ENCODE results near the gene ATP6V0B. TPM values are rescaled to one million over a fixed set of nuclear protein-coding genes. Genes with fewer than 3 reads are reported as not detected.

ATP6V0B gene
- total and polyA plus RNA-seq, 9 of the 15 experiments (the other 6 are each of a cell fraction or from before 2014, with no cell fraction given): 137 to 328 (median 220) TPM

DNA sequence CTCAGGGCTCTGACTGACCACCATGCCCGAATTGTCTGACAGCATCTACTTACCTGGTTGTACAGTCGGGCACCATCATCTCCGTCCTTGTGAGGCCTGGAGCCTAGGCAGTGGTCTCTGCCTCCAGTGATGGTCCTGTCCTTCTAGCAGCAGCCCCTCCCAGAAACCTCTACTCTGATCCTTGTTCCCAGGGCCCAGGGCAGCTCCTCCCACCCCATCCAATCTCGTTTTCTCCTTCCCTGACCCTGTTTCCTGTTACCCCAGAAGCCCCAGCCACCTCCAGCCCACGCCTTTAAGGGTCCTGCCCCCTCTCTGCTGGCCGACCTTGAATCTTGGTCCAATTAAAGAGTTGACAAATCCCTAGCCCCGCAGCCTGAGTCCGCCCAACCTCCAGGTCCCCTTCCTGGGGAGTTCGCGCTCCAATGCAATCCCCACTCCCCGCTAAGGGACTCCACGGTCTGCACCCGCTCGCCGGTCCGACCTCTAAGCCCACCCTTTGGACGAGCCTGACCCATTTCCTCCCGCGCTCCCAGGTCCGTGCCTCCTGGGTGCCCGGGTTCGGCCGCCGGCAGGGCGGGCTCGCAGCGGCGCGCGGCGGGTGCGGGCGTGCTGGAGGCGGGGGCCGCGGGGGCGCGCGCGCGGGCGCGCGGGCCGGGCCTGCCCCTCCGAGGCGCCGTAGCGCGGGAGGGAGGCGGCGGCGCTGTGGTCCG is 3.9 kb downstream of the ATP6V0B start, which contains the start of gene B4GALT2 (continued):
- TF ChIP-seq, protein P1, sequence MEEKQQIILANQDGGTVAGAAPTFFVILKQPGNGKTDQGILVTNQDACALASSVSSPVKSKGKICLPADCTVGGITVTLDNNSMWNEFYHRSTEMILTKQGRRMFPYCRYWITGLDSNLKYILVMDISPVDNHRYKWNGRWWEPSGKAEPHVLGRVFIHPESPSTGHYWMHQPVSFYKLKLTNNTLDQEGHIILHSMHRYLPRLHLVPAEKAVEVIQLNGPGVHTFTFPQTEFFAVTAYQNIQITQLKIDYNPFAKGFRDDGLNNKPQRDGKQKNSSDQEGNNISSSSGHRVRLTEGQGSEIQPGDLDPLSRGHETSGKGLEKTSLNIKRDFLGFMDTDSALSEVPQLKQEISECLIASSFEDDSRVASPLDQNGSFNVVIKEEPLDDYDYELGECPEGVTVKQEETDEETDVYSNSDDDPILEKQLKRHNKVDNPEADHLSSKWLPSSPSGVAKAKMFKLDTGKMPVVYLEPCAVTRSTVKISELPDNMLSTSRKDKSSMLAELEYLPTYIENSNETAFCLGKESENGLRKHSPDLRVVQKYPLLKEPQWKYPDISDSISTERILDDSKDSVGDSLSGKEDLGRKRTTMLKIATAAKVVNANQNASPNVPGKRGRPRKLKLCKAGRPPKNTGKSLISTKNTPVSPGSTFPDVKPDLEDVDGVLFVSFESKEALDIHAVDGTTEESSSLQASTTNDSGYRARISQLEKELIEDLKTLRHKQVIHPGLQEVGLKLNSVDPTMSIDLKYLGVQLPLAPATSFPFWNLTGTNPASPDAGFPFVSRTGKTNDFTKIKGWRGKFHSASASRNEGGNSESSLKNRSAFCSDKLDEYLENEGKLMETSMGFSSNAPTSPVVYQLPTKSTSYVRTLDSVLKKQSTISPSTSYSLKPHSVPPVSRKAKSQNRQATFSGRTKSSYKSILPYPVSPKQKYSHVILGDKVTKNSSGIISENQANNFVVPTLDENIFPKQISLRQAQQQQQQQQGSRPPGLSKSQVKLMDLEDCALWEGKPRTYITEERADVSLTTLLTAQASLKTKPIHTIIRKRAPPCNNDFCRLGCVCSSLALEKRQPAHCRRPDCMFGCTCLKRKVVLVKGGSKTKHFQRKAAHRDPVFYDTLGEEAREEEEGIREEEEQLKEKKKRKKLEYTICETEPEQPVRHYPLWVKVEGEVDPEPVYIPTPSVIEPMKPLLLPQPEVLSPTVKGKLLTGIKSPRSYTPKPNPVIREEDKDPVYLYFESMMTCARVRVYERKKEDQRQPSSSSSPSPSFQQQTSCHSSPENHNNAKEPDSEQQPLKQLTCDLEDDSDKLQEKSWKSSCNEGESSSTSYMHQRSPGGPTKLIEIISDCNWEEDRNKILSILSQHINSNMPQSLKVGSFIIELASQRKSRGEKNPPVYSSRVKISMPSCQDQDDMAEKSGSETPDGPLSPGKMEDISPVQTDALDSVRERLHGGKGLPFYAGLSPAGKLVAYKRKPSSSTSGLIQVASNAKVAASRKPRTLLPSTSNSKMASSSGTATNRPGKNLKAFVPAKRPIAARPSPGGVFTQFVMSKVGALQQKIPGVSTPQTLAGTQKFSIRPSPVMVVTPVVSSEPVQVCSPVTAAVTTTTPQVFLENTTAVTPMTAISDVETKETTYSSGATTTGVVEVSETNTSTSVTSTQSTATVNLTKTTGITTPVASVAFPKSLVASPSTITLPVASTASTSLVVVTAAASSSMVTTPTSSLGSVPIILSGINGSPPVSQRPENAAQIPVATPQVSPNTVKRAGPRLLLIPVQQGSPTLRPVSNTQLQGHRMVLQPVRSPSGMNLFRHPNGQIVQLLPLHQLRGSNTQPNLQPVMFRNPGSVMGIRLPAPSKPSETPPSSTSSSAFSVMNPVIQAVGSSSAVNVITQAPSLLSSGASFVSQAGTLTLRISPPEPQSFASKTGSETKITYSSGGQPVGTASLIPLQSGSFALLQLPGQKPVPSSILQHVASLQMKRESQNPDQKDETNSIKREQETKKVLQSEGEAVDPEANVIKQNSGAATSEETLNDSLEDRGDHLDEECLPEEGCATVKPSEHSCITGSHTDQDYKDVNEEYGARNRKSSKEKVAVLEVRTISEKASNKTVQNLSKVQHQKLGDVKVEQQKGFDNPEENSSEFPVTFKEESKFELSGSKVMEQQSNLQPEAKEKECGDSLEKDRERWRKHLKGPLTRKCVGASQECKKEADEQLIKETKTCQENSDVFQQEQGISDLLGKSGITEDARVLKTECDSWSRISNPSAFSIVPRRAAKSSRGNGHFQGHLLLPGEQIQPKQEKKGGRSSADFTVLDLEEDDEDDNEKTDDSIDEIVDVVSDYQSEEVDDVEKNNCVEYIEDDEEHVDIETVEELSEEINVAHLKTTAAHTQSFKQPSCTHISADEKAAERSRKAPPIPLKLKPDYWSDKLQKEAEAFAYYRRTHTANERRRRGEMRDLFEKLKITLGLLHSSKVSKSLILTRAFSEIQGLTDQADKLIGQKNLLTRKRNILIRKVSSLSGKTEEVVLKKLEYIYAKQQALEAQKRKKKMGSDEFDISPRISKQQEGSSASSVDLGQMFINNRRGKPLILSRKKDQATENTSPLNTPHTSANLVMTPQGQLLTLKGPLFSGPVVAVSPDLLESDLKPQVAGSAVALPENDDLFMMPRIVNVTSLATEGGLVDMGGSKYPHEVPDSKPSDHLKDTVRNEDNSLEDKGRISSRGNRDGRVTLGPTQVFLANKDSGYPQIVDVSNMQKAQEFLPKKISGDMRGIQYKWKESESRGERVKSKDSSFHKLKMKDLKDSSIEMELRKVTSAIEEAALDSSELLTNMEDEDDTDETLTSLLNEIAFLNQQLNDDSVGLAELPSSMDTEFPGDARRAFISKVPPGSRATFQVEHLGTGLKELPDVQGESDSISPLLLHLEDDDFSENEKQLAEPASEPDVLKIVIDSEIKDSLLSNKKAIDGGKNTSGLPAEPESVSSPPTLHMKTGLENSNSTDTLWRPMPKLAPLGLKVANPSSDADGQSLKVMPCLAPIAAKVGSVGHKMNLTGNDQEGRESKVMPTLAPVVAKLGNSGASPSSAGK (IDR thresholded peaks at IDR 0.05): no peak
- TF ChIP-seq MAFF (IDR thresholded peaks at IDR 0.05; ENCODE audit: low read length) (no peak), POLR3G (IDR thresholded peaks at IDR 0.05; ENCODE audit: extremely low read depth, insufficient read length, insufficient replicate concordance) (no peak), NRF1 (conservative IDR thresholded peaks at IDR 0.05 in 1 of 2, IDR thresholded peaks at IDR 0.05 in 1 of 2) (0 out of 4 replicates have a peak, but pooled peaks of 1 of the 2 experiments have one; percentile 16), MAZ (CRISPR knock-in tag; conservative IDR thresholded peaks at IDR 0.05 in 1 of 2, IDR thresholded peaks at IDR 0.05 in 1 of 2) (0 out of 4 replicates have a peak, but pooled peaks of 1 of the 2 experiments have one; percentile 27), ZNF699 (CRISPR knock-in tag; IDR thresholded peaks at IDR 0.05; ENCODE audit: insufficient replicate concordance) (no peak), ELF4 (CRISPR knock-in tag; IDR thresholded peaks at IDR 0.05) (no peak), IFI16 (CRISPR knock-in tag; IDR thresholded peaks at IDR 0.05) (no peak), ZNF24 (IDR thresholded peaks at IDR 0.05) (no peak), LCOR (CRISPR knock-in tag; IDR thresholded peaks at IDR 0.05) (no peak), SNRNP70 (optimal IDR thresholded peaks at IDR 0.05; ENCODE audit: low read depth, low read length) (no peak), CBFB (CRISPR knock-in tag; IDR thresholded peaks at IDR 0.05) (0 out of 2 replicates have a peak, but pooled peaks have one; percentile 20), ZNF274 (IDR thresholded peaks at IDR 0.05; ENCODE audit: borderline replicate concordance, low read depth, low read length) (no peak)
- TF ChIP-seq, protein P2, sequence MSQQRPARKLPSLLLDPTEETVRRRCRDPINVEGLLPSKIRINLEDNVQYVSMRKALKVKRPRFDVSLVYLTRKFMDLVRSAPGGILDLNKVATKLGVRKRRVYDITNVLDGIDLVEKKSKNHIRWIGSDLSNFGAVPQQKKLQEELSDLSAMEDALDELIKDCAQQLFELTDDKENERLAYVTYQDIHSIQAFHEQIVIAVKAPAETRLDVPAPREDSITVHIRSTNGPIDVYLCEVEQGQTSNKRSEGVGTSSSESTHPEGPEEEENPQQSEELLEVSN (IDR thresholded peaks at IDR 0.05; ENCODE audit: borderline replicate concordance in 1 of 2, extremely low read depth in 1 of 2, insufficient read depth in 1 of 2, insufficient read length in 1 of 2, low read depth in 1 of 2, low read length in 1 of 2, poor library complexity in 1 of 2, severe bottlenecking in 1 of 2): peak; percentile 27 to 59

All from K562 (cell line).